HL-60 (cell line): ENCODE results near the gene FTCDNL1.

Experiments used
- DNase-seq, 2 experiments: peaks; one replicate each; pipeline ENCODE4 v3.0.0-alpha.2; 2010 to 2020; ENCODE audit warnings: low read depth in 1 of 2, low spot score in 1 of 2
- H3K27ac ChIP-seq: fragments of 250-450 bp; sonication (Bioruptor Pico); replicated peaks from 2 replicates; pipeline ENCODE4 v1.5.1; 2020; ENCODE audit warnings: mild to moderate bottlenecking, moderate library complexity
- H3K27me3 ChIP-seq: fragments of 250-450 bp; sonication (Bioruptor Pico); 2 replicates; pipeline ENCODE4 v1.5.1; 2021; ENCODE audit warnings: mild to moderate bottlenecking, moderate library complexity; ENCODE audit not compliant: insufficient read depth, poor library complexity, severe bottlenecking
- H3K4me3 ChIP-seq: replicated peaks from 2 replicates; pipeline ENCODE4 v1.5.1; 2011; ENCODE audit warnings: mild to moderate bottlenecking, control low read depth, low read length; ENCODE audit not compliant: insufficient read depth
- GABPA ChIP-seq: IDR thresholded peaks from 2 replicates; pipeline ENCODE4 v1.6.1; 2012; ENCODE audit warnings: low read depth
- POLR2AphosphoS5 ChIP-seq: IDR thresholded peaks from 2 replicates; pipeline ENCODE4 v1.6.1; 2012; ENCODE audit warnings: low read depth
- SPI1 ChIP-seq: IDR thresholded peaks from 2 replicates; pipeline ENCODE4 v1.6.1; 2012; ENCODE audit warnings: low read depth, mild to moderate bottlenecking, borderline replicate concordance
- TF ChIP-seq, protein P1 (sequence below): IDR thresholded peaks from 2 replicates; pipeline ENCODE4 v1.6.1; 2012; ENCODE audit warnings: low read depth; ENCODE audit not compliant: insufficient replicate concordance
- TF ChIP-seq, protein P2 (sequence below): IDR thresholded peaks from one replicate; pipeline ENCODE4 v1.5.1; 2011; ENCODE audit warnings: low read length, control low read depth, inconsistent platforms; ENCODE audit not compliant: insufficient read depth

Gene FTCDNL1

DNA sequence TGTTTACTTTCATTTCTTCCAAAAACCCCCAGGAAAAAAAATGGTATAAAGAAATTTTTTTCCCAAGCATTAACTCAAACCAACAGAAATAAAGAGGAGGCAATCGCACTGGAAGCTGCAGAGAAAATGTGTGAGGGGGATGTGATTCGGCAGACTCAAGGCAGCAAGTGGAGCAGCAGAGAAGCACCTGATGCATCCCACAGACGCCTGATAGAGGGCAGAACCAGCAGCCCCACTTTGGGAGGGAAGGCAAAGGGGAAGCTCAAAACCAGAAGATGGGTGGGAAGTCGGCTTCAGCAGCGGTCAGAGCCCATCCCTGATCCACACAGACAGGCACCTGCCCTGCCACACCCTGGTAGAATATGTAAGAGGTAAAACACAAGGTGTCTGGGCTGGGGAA, 12.6 kb downstream of the FTCDNL1 start:
- Histone ChIP-seq H3K27ac (no peak overlapping the region), H3K4me3 (no peak overlapping the region), H3K27me3 (no peaks in the 10 kb centered on the region)
- TF ChIP-seq SPI1 (no peak), GABPA (no peak), POLR2AphosphoS5 (no peak)
- TF ChIP-seq, protein P1, sequence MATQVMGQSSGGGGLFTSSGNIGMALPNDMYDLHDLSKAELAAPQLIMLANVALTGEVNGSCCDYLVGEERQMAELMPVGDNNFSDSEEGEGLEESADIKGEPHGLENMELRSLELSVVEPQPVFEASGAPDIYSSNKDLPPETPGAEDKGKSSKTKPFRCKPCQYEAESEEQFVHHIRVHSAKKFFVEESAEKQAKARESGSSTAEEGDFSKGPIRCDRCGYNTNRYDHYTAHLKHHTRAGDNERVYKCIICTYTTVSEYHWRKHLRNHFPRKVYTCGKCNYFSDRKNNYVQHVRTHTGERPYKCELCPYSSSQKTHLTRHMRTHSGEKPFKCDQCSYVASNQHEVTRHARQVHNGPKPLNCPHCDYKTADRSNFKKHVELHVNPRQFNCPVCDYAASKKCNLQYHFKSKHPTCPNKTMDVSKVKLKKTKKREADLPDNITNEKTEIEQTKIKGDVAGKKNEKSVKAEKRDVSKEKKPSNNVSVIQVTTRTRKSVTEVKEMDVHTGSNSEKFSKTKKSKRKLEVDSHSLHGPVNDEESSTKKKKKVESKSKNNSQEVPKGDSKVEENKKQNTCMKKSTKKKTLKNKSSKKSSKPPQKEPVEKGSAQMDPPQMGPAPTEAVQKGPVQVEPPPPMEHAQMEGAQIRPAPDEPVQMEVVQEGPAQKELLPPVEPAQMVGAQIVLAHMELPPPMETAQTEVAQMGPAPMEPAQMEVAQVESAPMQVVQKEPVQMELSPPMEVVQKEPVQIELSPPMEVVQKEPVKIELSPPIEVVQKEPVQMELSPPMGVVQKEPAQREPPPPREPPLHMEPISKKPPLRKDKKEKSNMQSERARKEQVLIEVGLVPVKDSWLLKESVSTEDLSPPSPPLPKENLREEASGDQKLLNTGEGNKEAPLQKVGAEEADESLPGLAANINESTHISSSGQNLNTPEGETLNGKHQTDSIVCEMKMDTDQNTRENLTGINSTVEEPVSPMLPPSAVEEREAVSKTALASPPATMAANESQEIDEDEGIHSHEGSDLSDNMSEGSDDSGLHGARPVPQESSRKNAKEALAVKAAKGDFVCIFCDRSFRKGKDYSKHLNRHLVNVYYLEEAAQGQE = no peak
- TF ChIP-seq, protein P2, sequence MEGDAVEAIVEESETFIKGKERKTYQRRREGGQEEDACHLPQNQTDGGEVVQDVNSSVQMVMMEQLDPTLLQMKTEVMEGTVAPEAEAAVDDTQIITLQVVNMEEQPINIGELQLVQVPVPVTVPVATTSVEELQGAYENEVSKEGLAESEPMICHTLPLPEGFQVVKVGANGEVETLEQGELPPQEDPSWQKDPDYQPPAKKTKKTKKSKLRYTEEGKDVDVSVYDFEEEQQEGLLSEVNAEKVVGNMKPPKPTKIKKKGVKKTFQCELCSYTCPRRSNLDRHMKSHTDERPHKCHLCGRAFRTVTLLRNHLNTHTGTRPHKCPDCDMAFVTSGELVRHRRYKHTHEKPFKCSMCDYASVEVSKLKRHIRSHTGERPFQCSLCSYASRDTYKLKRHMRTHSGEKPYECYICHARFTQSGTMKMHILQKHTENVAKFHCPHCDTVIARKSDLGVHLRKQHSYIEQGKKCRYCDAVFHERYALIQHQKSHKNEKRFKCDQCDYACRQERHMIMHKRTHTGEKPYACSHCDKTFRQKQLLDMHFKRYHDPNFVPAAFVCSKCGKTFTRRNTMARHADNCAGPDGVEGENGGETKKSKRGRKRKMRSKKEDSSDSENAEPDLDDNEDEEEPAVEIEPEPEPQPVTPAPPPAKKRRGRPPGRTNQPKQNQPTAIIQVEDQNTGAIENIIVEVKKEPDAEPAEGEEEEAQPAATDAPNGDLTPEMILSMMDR = no peak
- DNase-seq = no peak

DNA sequence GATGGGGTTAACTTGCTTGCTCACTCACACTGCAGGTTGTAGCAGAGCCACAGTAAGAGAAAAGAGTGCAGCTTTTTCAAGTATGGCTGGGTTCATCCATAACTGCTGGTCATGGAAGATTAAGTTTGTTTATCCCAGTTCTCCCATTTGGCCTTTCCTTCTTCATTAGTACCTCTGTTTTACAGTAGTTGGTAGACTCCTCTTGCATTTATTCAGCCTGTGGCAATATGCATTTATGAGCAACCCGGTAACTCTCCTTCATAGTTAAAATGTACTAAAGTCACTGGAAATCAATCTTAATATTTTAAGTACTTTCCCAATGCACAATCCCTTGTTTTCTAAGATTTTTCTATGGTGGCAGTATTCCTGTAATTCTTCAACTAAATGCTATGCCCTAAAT, 14.0 kb downstream of the FTCDNL1 start:
- DNase-seq = no peak
- TF ChIP-seq POLR2AphosphoS5 = no peak
- TF ChIP-seq, protein P1 = no peak
- TF ChIP-seq GABPA = no peak
- TF ChIP-seq SPI1 = no peak
- TF ChIP-seq, protein P2 = no peak
- H3K27me3 ChIP-seq = no peaks in the 10 kb centered on the region
- no peak overlapping the region for H3K27ac ChIP-seq
- H3K4me3 ChIP-seq = no peak overlapping the region

DNA sequence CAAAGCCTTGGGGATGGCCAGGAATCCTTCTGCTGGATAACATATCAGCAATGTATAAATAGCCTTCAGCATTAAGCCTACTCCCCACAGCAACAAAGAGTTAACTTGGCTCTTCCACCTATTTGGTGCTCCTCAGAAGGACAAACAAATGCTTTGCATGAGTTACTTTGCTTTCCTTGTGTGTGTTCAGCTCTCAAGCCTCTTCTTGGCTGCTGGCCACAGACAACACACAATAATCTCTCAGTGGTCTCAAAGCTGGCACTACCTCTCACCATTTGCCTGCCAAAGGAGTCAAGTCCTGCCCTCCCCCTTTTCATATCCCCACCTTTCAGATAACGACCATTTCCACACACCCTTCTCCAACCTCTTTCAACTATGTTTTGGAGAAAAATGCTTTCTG, 17.5 kb downstream of the FTCDNL1 start:
- DNase-seq = no peak
- H3K27me3 ChIP-seq = no peaks in the 10 kb centered on the region
- H3K4me3 ChIP-seq = no peak overlapping the region
- H3K27ac ChIP-seq = no peak overlapping the region
- TF ChIP-seq, protein P2 = no peak
- TF ChIP-seq GABPA (no peak), SPI1 (no peak), POLR2AphosphoS5 (no peak)
- TF ChIP-seq, protein P1 = no peak
